ENCODE results near the gene WDR70. TPM values are rescaled to one million over a fixed set of nuclear protein-coding genes. Genes with fewer than 3 reads are reported as not detected.
A peak's percentile ranks its signal among the peaks of the same experiment; 100 is the strongest.
"Not testable (repeated sequence)": the region's sequence is repeated elsewhere in the genome, so short reads cannot be mapped to it uniquely, and the experiment has no call there.

The WDR70 gene
- total RNA-seq, 1 experiment from 2014 or later: 12.0 TPM

- no peak for DNase-seq (ENCODE audit: low spot score)
Measured at GRCh38 chr5:37683072-37683471, 304.0 kb downstream of the WDR70 start.

- DNase-seq (ENCODE audit: low spot score): no peak
Measured at GRCh38 chr5:37685211-37685610, 306.1 kb downstream of the WDR70 start.

GRCh38 chr5:37685816-37686215 is 306.7 kb downstream of the WDR70 start:
- no peak for DNase-seq (ENCODE audit: low spot score)

- not testable (repeated sequence) for DNase-seq (ENCODE audit: low spot score)
Measured at GRCh38 chr5:37688925-37689324, 309.8 kb downstream of the WDR70 start.

- DNase-seq (ENCODE audit: low spot score): not testable (repeated sequence)
Measured at GRCh38 chr5:37694333-37694732, 315.2 kb downstream of the WDR70 start.

GRCh38 chr5:37694867-37695266 is 315.7 kb downstream of the WDR70 start:
- no peak for DNase-seq (ENCODE audit: low spot score)

- DNase-seq (ENCODE audit: low spot score): no peak
Measured at GRCh38 chr5:37695647-37696046, 316.5 kb downstream of the WDR70 start.

- peak; percentile 17 for DNase-seq (ENCODE audit: low spot score)
Measured at GRCh38 chr5:37696190-37697021, 317.3 kb downstream of the WDR70 start.

- no peak for DNase-seq (ENCODE audit: low spot score)
Measured at GRCh38 chr5:37701868-37702267, 322.8 kb downstream of the WDR70 start.

- no peak for DNase-seq (ENCODE audit: low spot score)
Measured at GRCh38 chr5:37703841-37704241, 324.7 kb downstream of the WDR70 start.

GRCh38 chr5:37704406-37704805 is 325.3 kb downstream of the WDR70 start:
- no peak for DNase-seq (ENCODE audit: low spot score)

GRCh38 chr5:37709020-37709419 is 329.9 kb downstream of the WDR70 start:
- DNase-seq (ENCODE audit: low spot score): no peak

GRCh38 chr5:37710965-37711364 is 331.8 kb downstream of the WDR70 start:
- DNase-seq (ENCODE audit: low spot score): no peak

GRCh38 chr5:37712750-37713149 is 333.6 kb downstream of the WDR70 start:
- DNase-seq (ENCODE audit: low spot score): no peak

GRCh38 chr5:37714756-37715155 is 335.6 kb downstream of the WDR70 start:
- no peak for DNase-seq (ENCODE audit: low spot score)

GRCh38 chr5:37715361-37715760 is 336.2 kb downstream of the WDR70 start:
- DNase-seq (ENCODE audit: low spot score): no peak

GRCh38 chr5:37715992-37716391 is 336.9 kb downstream of the WDR70 start:
- no peak for DNase-seq (ENCODE audit: low spot score)

- DNase-seq (ENCODE audit: low spot score): no peak
Measured at GRCh38 chr5:37716405-37716804, 337.3 kb downstream of the WDR70 start.

GRCh38 chr5:37717276-37717612 is 338.1 kb downstream of the WDR70 start:
- no peak for DNase-seq (ENCODE audit: low spot score)

GRCh38 chr5:37717613-37718431 is 338.7 kb downstream of the WDR70 start:
- DNase-seq (ENCODE audit: low spot score): peak; percentile 98

GRCh38 chr5:37720550-37720952 is 341.4 kb downstream of the WDR70 start:
- DNase-seq (ENCODE audit: low spot score): no peak

- no peak for DNase-seq (ENCODE audit: low spot score)
Measured at GRCh38 chr5:37721447-37721871, 342.3 kb downstream of the WDR70 start.
